Thymus (tissue), 11 donors: ENCODE results near the gene FRMPD2. TPM values are rescaled to one million over a fixed set of nuclear protein-coding genes. Genes with fewer than 3 reads are reported as not detected.

Experiments used
- DNase-seq, 9 donors: peaks; one replicate each; pipeline ENCODE4 v3.0.0-alpha.2; 2013; ENCODE audit warnings: low spot score in 9 of 9, low read depth in 6 of 9, missing footprints in 1 of 9
- H3K27ac ChIP-seq, 2 donors: one replicate each; pipeline ENCODE4 v1.5.1; 2013; ENCODE audit warnings: control low read depth in 1 of 2, low read depth in 1 of 2, low read length in 1 of 2, mild to moderate bottlenecking in 1 of 2, moderate library complexity in 1 of 2
- H3K27me3 ChIP-seq, 2 donors: one replicate each; pipeline ENCODE4 v1.5.1; 2013; ENCODE audit warnings: low read length in 1 of 2; ENCODE audit not compliant: control insufficient read depth in 2 of 2, insufficient read depth in 1 of 2
- H3K36me3 ChIP-seq, 2 donors: one replicate each; pipeline ENCODE4 v1.5.1; 2013; ENCODE audit warnings: low read length in 1 of 2, mild to moderate bottlenecking in 1 of 2, moderate library complexity in 1 of 2; ENCODE audit not compliant: control insufficient read depth in 2 of 2, insufficient read depth in 2 of 2
- H3K4me1 ChIP-seq, 2 donors: one replicate each; pipeline ENCODE4 v1.5.1; 2013; ENCODE audit warnings: low read length in 2 of 2; ENCODE audit not compliant: control insufficient read depth in 2 of 2, insufficient read depth in 2 of 2
- H3K4me3 ChIP-seq, 2 donors: one replicate each; pipeline ENCODE4 v1.5.1; 2013; ENCODE audit warnings: low read length in 2 of 2, control low read depth in 1 of 2, mild to moderate bottlenecking in 1 of 2
- H3K9me3 ChIP-seq, 2 donors: one replicate each; pipeline ENCODE4 v1.5.1; 2013; ENCODE audit warnings: low read length in 1 of 2, mild to moderate bottlenecking in 1 of 2; ENCODE audit not compliant: control insufficient read depth in 2 of 2, insufficient read depth in 1 of 2
- WGBS: extraction: QIAGEN DNeasy Blood & Tissue Kit; methylation state at CpG from one replicate; pipeline ENCODE4 v1.1.7; 2013; 5-methylcytosine and 5-hydroxymethylcytosine counted together
- polyA plus RNA-seq: library from polyadenylated mRNA; stranded (reverse); fragments of 200-250 nt; gene quantifications from one replicate; pipeline ENCODE4 v1.2.3, GENCODE V29; 2013
- total RNA-seq: library from RNA; stranded (reverse); fragments of 120-200 nt; gene quantifications from one replicate; pipeline ENCODE4 v1.2.4, GENCODE V29; 2013
- donor health status: healthy.

Gene FRMPD2
- total and polyA plus RNA-seq, 2 donors = 0.27 to 0.38 TPM

- H3K27ac ChIP-seq = no peak overlapping the region
- H3K36me3 ChIP-seq = no peaks in the 10 kb centered on the region
- no peaks in the 10 kb centered on the region for H3K9me3 ChIP-seq
- H3K4me1 ChIP-seq = no peaks in the 10 kb centered on the region
- DNase-seq = no peak
- H3K4me3 ChIP-seq = no peak overlapping the region
- 92% methylated on average over 2 of the region's 2 CpGs for WGBS
- H3K27me3 ChIP-seq = no peaks in the 10 kb centered on the region
Observed at GRCh38 chr10:48209241-48209640, 65.3 kb downstream of the FRMPD2 start.

DNA sequence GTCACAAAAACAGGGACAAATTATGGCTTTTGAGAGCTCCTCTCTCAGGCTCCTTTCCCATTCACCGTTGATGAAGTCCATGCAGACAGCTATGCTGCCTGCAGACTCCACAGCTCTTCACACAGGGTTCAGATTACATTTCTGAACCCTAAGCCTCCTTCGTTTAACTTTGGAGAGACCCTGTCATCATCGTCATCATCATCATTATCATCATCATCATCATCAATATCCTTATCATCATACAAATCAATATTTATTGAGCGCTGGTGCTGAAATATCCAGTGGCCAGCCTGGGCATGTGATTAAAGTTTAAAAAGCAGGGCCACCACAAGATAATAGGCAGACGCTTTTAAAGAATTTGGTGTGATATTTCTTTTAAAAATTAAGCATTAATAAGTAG is 66.6 kb downstream of the FRMPD2 start:
- no peak overlapping the region for H3K27ac ChIP-seq
- 97% methylated on average over 5 of the region's 5 CpGs for WGBS
- no peaks in the 10 kb centered on the region for H3K4me1 ChIP-seq
- H3K9me3 ChIP-seq = no peaks in the 10 kb centered on the region
- no peaks in the 10 kb centered on the region for H3K36me3 ChIP-seq
- no peaks in the 10 kb centered on the region for H3K27me3 ChIP-seq
- H3K4me3 ChIP-seq = no peak overlapping the region
- DNase-seq = no peak

DNA sequence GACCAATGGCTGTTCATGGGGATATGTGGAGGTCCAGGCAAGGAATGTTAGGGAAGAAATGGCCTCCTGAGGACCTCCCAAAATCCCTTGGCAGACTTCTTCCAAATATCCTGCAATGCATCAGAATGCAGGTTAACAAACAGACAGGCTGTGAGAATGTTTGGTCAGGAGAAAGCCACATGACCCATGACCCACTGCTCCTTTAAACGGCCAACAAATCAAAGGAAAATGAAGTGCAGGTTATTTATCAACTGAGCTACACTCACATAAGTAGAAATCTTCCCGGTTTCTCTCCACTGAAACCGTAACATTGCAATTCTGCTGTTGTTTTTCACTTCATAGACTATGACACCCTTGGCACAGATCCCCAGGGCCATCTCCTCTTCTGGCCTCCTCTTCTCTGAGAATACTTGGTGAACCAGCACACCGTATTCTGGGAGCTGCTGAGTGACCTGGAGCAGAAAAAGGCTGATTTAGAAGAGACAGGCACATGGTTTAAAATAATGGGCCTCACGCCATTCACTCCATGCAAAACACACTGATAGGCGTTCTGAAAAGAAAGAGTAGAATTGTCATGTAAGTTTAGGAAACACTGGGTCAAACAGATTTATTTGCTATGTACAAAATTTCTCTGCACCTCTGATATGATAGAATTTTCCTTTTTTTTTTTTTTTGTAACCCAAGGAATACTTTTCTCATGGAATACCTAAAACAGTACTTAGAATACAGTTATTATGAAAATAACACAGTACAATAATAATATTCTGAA is 67.8 kb downstream of the FRMPD2 start:
- H3K27me3 ChIP-seq = no peaks in the 10 kb centered on the region
- H3K27ac ChIP-seq = no peak overlapping the region
- no peaks in the 10 kb centered on the region for H3K9me3 ChIP-seq
- DNase-seq = no peak
- 96% methylated on average over 6 of the region's 6 CpGs for WGBS
- no peak overlapping the region for H3K4me3 ChIP-seq
- no peaks in the 10 kb centered on the region for H3K36me3 ChIP-seq
- H3K4me1 ChIP-seq = no peaks in the 10 kb centered on the region

GRCh38 chr10:48205918-48206317 is 68.6 kb downstream of the FRMPD2 start:
- Histone ChIP-seq H3K36me3 (no peaks in the 10 kb centered on the region), H3K9me3 (no peaks in the 10 kb centered on the region), H3K27me3 (no peaks in the 10 kb centered on the region), H3K27ac (no peak overlapping the region), H3K4me1 (no peaks in the 10 kb centered on the region), H3K4me3 (no peak overlapping the region)
- 96% methylated on average over 4 of the region's 4 CpGs for WGBS
- DNase-seq = no peak

GRCh38 chr10:48199580-48200377 is 74.7 kb downstream of the FRMPD2 start:
- Histone ChIP-seq H3K9me3 (no peaks in the 10 kb centered on the region), H3K4me3 (no peak overlapping the region), H3K27me3 (no peaks in the 10 kb centered on the region), H3K4me1 (no peaks in the 10 kb centered on the region), H3K27ac (no peak overlapping the region), H3K36me3 (no peaks in the 10 kb centered on the region)
- WGBS = 83% methylated on average over 9 of the region's 9 CpGs
- DNase-seq = no peak

GRCh38 chr10:48197236-48197899 is 77.1 kb downstream of the FRMPD2 start:
- Histone ChIP-seq H3K27me3 (no peaks in the 10 kb centered on the region), H3K4me3 (no peak overlapping the region), H3K36me3 (no peaks in the 10 kb centered on the region), H3K4me1 (no peaks in the 10 kb centered on the region), H3K27ac (no peak overlapping the region), H3K9me3 (no peaks in the 10 kb centered on the region)
- DNase-seq = no peak
- 90% methylated on average over 6 of the region's 6 CpGs for WGBS

DNA sequence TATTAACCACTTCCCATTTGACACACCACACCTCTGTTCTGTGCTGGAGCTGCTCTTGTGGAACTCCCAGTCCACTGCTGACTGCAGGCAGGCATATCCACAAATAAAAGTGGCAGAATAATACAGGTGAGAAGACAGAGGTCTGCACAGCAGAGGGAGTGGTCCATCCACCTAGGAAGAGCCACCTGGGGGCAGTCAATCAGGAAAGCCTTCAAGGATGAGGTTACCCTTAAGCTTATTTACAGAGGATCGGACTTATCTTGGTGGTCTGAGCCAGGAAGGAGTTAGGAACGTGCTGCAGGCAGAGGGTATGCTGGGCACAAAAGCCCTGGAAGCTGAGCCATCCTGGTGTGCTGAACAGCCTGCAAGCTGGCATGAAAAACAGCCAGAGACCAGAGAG is 78.7 kb downstream of the FRMPD2 start:
- no peak for DNase-seq
- no peaks in the 10 kb centered on the region for H3K9me3 ChIP-seq
- no peaks in the 10 kb centered on the region for H3K27me3 ChIP-seq
- H3K4me1 ChIP-seq = no peaks in the 10 kb centered on the region
- WGBS = 88% methylated on average over 2 of the region's 2 CpGs
- H3K27ac ChIP-seq = no peak overlapping the region
- no peaks in the 10 kb centered on the region for H3K36me3 ChIP-seq
- H3K4me3 ChIP-seq = no peak overlapping the region

GRCh38 chr10:48194830-48195229 is 79.7 kb downstream of the FRMPD2 start:
- H3K27ac ChIP-seq = no peak overlapping the region
- H3K27me3 ChIP-seq = no peaks in the 10 kb centered on the region
- H3K9me3 ChIP-seq = no peaks in the 10 kb centered on the region
- 94% methylated on average over 1 of the region's 1 CpG for WGBS
- H3K4me1 ChIP-seq = no peaks in the 10 kb centered on the region
- no peak overlapping the region for H3K4me3 ChIP-seq
- no peak for DNase-seq
- no peaks in the 10 kb centered on the region for H3K36me3 ChIP-seq

DNA sequence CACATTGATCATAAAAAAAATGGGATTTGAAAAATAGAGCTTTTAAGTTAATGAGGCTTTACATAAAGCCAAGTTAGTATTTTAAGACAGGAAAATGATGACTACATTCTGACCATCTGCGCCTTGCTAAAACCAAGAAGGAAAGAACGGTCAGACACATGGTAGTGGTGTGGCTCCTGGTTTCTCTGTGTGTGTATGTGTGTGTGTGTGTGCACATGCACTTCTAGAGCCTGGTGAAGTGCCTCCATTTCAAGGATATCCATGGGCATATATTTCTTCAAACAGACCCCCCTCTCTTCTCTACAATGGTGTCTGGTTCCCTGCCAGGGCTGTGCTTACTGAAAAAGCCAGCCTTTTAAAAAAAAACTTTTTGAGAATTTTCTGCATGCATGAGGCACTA is 80.9 kb downstream of the FRMPD2 start:
- Histone ChIP-seq H3K36me3 (no peaks in the 10 kb centered on the region), H3K4me1 (no peaks in the 10 kb centered on the region), H3K27me3 (no peaks in the 10 kb centered on the region), H3K9me3 (no peaks in the 10 kb centered on the region), H3K4me3 (no peak overlapping the region), H3K27ac (no peak overlapping the region)
- no peak for DNase-seq
- WGBS = 92% methylated on average over 2 of the region's 2 CpGs
